Mucosa of stomach (tissue), 1 donor: ENCODE measurements around the gene KLK13.

ENCODE experiments used
- H3K27me3 ChIP-seq: one replicate; pipeline ENCODE4 v1.7.0; 2013; ENCODE audit warnings: mild to moderate bottlenecking, low read length; ENCODE audit not compliant: control insufficient read depth, insufficient read depth
- H3K36me3 ChIP-seq: one replicate; pipeline ENCODE4 v1.7.0; 2013; ENCODE audit warnings: low read length; ENCODE audit not compliant: control insufficient read depth, insufficient read depth
- H3K4me1 ChIP-seq: one replicate; pipeline ENCODE4 v1.7.0; 2013; ENCODE audit warnings: mild to moderate bottlenecking, low read length; ENCODE audit not compliant: control insufficient read depth, insufficient read depth
- H3K4me3 ChIP-seq: one replicate; pipeline ENCODE4 v1.7.0; 2013; ENCODE audit warnings: low read length
- H3K9ac ChIP-seq: one replicate; pipeline ENCODE4 v1.7.0; 2013; ENCODE audit warnings: mild to moderate bottlenecking, low read length, moderate library complexity
- H3K9me3 ChIP-seq: one replicate; pipeline ENCODE4 v1.7.0; 2013; ENCODE audit warnings: mild to moderate bottlenecking, low read length, moderate library complexity; ENCODE audit not compliant: control insufficient read depth
- donor health status: Pancreatic carcinoma.

The KLK13 gene

DNA sequence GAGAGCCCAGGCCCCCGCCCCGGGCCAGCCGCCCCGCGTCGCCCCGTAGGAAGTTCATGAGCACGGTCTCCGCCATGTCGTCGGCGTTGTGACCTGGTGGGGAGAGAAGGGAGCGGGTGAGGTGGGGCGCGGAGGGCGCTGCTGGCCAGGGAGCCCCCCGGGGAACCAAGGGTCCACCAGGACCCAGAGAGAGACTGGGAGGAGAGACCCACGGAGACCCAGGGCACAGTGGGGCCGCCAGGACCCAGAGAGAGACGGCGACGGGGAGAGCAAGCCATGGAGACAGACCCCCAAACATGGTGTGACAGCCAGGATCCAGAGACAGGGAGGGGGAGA, 34.1 kb upstream of the KLK13 start:
- H3K4me3 ChIP-seq: no peak overlapping the region
- H3K9ac ChIP-seq: no peak overlapping the region
- H3K9me3 ChIP-seq: no peaks in the 10 kb centered on the region
- no peaks in the 10 kb centered on the region for H3K27me3 ChIP-seq
- H3K36me3 ChIP-seq: no peaks in the 10 kb centered on the region
- H3K4me1 ChIP-seq: peaks cover 8% of the 10 kb centered on the region

DNA sequence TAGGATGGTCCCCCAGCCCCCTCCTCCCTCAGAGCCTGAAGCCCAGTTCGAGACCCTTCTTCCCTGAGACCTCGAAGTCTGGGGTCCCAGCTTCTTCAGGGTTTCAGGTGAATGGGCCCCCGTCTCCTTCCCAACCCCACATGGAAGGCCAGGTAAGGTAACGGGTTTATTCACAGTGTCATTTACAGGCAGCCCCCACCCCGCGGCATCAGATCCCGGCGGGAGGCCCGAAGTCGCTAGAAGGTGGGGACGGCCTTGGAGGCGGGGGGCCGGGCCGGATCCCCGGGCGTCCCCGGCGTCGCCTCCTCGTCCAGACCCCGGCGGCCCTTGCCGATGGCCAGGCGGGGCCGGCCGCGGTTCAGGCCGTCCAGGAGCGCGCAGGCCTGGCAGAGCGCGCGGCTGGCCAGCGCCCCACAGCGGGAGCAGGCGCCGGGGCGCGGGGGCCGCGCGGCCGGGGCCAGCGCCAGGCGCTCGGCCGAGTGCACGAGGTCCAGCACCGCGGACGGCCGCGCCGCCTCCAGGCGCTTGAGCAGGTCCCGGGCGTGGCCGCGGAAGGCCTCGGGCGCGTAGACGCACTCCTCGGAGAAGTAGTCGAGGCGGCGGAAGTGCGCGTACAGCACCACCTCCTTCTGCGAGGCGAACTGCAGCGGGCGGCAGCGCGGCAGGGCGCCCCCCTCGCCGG, 33.6 kb upstream of the KLK13 start:
- H3K4me3 ChIP-seq: no peak overlapping the region
- H3K9me3 ChIP-seq: no peaks in the 10 kb centered on the region
- H3K36me3 ChIP-seq: no peaks in the 10 kb centered on the region

GRCh38 chr19:51097796-51098195, 32.9 kb upstream of the KLK13 start:
- Histone ChIP-seq H3K9ac (no peak overlapping the region), H3K27me3 (no peaks in the 10 kb centered on the region), H3K36me3 (no peaks in the 10 kb centered on the region), H3K9me3 (no peaks in the 10 kb centered on the region), H3K4me1 (peaks cover 8% of the 10 kb centered on the region), H3K4me3 (no peak overlapping the region)

More for the DNA sequence above, 33.6 kb upstream of the KLK13 start:
- no peak overlapping the region for H3K9ac ChIP-seq
- H3K27me3 ChIP-seq: no peaks in the 10 kb centered on the region
- peaks cover 8% of the 10 kb centered on the region for H3K4me1 ChIP-seq

DNA sequence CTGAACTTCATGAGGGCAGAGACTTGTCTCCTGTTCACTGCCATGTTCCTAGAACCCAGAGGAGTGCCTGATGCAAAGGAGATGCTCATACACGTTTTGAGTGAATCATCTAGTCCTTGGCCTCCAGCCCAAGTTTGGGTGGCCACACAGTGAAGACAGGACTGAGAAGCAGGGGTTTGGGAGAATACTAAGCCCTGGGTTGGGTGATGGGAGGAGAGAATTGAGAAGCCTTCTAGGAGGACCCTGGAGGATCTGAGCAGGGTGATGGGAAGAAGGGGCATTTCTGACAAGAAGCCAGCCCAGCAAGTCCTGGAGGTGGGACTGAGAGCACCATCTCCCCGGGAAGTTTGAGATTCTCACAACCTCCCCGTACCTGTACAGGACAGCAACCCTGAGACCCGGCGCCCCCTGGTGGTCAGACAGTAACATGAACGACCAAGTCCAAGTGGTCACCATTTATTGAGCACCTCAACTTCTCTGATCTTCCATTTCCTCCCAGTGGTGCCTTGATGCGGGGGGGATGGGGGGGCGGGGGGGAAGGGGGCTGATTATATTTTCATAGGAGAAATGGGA, 32.4 kb upstream of the KLK13 start:
- Histone ChIP-seq H3K4me1 (peaks cover 8% of the 10 kb centered on the region), H3K9me3 (no peaks in the 10 kb centered on the region), H3K36me3 (no peaks in the 10 kb centered on the region), H3K9ac (no peak overlapping the region), H3K27me3 (no peaks in the 10 kb centered on the region), H3K4me3 (no peak overlapping the region)

GRCh38 chr19:51096473-51097165, 31.7 kb upstream of the KLK13 start:
- Histone ChIP-seq H3K4me1 (peaks cover 8% of the 10 kb centered on the region), H3K4me3 (no peak overlapping the region), H3K9ac (no peak overlapping the region), H3K36me3 (no peaks in the 10 kb centered on the region), H3K27me3 (no peaks in the 10 kb centered on the region), H3K9me3 (no peaks in the 10 kb centered on the region)

DNA sequence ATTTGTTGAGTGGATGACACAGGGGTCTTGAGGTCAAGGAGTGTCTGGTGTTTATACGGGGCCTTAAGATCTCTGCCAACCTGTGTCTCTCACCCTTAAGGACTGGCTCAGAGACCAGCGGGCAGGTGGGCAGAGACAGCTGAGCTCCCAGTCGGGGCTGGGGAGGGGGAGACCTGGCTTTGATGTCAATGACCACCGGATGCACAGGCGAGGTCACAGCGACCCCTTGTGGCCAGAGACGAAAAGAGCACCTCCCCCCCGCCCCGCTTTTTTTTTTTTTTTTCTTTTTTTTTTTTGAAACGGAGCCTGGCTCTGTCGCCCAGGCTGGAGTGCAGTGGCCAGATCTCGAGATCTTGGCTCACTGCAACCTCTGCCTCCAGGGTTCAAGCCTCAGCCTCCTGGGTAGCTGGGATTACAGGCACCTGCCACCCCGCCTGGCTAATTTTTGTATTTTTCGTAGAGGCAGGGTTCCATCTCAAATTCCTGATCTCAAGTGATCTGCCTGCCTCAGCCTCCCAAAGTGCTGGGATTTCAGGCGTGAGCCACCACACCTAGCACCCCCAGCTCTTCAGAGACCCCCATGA, 29.9 kb upstream of the KLK13 start:
- Histone ChIP-seq H3K9ac (no peak overlapping the region), H3K9me3 (no peaks in the 10 kb centered on the region), H3K4me1 (no peaks in the 10 kb centered on the region), H3K27me3 (no peaks in the 10 kb centered on the region), H3K4me3 (no peak overlapping the region), H3K36me3 (no peaks in the 10 kb centered on the region)

DNA sequence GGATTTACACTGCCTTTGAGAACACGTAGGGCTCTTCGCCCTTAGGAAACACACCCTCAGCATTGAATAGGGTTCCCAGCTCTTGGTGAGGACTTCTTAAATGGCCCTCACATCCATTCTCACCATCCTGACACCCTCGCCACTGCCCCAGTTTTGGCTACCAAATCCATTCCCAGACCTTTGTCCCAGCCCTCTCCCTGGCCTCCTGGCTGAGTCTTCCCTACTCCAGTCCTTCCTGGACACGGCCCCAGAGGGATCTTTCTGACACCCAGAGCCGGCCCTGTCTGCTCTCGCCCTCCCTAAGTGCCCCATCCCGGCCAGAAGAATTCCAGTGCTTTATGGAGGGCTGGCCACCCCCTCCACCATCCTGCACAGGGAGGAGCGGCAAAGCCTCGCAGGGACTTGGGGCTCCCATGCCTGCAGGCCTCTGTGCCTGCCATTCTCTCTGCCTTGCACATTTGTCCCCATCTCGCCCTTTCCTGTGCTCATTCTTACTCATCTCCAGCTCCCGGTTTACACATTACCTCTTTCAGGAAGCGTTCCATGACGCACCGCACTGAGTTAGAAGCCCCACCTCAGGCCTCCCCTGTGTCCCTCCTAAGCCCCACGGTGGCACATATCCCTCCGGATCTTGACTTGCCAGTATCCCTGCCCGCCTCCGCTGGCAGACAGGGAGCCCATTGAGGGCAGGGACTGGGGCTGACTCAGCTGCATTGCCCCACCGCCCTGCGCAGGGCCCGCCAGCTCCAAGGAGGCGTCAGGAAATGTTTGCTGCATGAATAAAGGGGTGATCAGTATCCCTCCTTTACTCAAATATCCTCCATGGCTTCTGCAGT, 28.8 kb upstream of the KLK13 start:
- Histone ChIP-seq H3K4me1 (no peaks in the 10 kb centered on the region), H3K36me3 (no peaks in the 10 kb centered on the region), H3K27me3 (no peaks in the 10 kb centered on the region), H3K9ac (no peak overlapping the region), H3K9me3 (no peaks in the 10 kb centered on the region), H3K4me3 (no peak overlapping the region)

DNA sequence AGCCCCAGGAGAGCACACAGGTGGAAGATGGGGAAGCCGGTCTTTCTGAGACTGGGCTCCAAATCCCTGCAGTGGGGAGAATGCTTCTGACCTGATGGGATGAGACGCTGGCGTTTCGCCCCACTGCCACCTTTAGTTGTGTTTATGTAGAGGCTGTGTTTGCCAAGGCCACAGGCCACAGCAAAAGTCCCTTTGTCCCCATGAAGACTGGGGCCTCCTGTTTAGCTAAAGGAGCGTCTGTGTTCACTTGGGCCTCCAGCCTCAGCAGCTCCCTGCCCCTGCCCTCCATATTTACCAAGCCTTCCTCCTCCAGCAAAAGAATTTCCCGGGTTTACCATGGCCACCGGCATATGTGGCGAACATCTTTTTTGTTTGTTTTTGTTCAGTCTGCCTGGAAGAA, 28.2 kb upstream of the KLK13 start:
- no peaks in the 10 kb centered on the region for H3K27me3 ChIP-seq
- H3K9ac ChIP-seq: no peak overlapping the region
- H3K4me3 ChIP-seq: no peak overlapping the region
- no peaks in the 10 kb centered on the region for H3K9me3 ChIP-seq
- H3K36me3 ChIP-seq: no peaks in the 10 kb centered on the region
- H3K4me1 ChIP-seq: no peaks in the 10 kb centered on the region

DNA sequence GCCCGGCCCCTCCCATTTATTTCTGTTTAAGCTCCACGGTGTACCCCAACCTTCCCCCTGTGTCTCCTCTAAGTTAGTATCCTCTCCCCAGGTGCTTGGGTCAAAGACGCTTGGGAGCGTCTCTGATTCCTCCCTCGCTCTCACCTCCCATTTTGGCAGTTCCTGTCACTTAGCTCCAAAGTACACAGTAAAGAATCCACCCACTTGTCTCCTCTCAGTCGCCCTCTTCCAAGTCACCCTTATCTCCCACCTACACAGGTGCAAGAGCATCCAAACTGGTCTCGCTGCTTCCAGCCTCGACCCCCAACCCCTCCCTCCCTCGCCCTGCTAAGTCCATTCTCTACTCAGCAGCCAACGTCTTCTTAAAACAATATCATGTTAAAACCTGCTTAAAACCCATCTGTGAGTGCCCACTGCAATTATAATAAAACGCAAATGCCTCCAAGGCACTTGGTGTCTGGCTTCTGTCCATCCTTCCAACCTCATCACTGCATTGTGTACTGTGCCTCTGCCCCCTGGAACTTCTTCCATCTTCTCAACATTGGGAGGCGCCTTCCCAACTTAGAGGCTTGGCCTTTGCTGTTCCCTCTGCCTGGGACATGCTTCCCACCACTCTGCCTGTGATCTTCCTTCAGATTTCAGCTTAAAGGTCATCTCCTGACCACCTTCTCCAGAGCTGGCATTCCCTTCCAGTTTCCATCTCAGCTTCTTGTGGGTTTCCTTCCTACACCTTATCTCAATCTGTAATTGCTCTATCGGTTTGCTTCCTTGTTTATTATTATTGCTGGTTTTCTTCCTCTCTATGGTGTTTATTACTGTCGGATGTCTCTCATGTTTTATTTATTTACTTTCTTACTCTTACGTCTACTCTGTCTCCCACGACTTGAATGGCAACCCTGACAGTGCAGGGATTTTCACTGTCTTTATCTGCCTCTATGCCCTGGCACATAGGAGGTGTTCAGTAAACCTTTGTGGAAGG, 27.3 kb upstream of the KLK13 start:
- no peak overlapping the region for H3K4me3 ChIP-seq

GRCh38 chr19:51091126-51091525, 26.2 kb upstream of the KLK13 start:
- no peaks in the 10 kb centered on the region for H3K27me3 ChIP-seq
- no peak overlapping the region for H3K4me3 ChIP-seq
- H3K9me3 ChIP-seq: no peaks in the 10 kb centered on the region
- H3K4me1 ChIP-seq: no peaks in the 10 kb centered on the region
- H3K36me3 ChIP-seq: no peaks in the 10 kb centered on the region
- no peak overlapping the region for H3K9ac ChIP-seq

More for the DNA sequence above, 27.3 kb upstream of the KLK13 start:
- no peak overlapping the region for H3K9ac ChIP-seq
- no peaks in the 10 kb centered on the region for H3K9me3 ChIP-seq
- H3K4me1 ChIP-seq: no peaks in the 10 kb centered on the region
- H3K27me3 ChIP-seq: no peaks in the 10 kb centered on the region
- H3K36me3 ChIP-seq: no peaks in the 10 kb centered on the region

DNA sequence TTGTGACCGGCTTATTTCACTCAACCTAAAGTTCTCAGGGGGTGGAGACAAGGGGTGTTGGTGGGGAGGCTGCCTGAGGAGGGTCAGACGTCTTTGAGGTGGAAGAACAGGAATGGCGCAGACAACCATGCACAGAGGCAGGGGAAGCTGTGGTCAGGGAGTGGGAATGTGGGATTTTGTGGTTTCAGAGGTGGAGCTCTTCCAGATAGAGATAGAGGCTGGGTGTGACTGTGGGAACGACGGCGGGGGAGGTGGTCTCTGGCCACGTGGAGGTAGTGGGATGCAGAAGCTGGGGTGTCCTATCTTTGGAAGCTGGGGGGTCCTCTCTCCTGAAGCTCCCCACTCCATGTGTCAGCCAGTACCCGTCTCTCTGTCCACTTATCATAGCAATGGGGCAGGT, 25.6 kb upstream of the KLK13 start:
- Histone ChIP-seq H3K9ac (no peak overlapping the region), H3K4me3 (no peak overlapping the region), H3K4me1 (no peaks in the 10 kb centered on the region), H3K27me3 (no peaks in the 10 kb centered on the region), H3K36me3 (no peaks in the 10 kb centered on the region), H3K9me3 (no peaks in the 10 kb centered on the region)
